ENCODE results near the gene KHDRBS2.

DNA sequence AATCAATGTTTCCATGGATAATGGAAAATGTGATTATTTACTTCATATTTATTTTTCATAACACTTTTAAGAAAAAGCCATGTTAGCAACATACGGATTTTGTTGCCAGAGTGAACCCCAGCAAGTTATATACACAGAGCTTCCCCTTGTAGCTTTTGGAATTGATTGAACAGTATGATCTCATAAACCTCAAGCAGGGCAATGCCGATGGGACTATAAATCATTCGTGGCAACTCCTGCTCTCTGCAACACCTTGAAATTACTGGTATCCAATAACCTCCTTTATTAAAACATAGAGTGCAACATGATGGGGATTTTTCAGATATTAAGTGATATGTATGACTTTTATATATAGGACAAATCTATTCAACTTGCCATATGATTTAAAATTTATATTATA is 428.5 kb downstream of the KHDRBS2 start:
- TF ChIP-seq CTCF (conservative IDR thresholded peaks at IDR 0.05 in 1 of 2, IDR thresholded peaks at IDR 0.05 in 1 of 2; ENCODE audit: low read depth in 1 of 2, low read length in 2 of 2), result no peak
- no peak for TF ChIP-seq EZH2 (IDR thresholded peaks at IDR 0.05; ENCODE audit: low read length, missing control alignments)

All from fibroblast of lung (primary cell).